GM11168 (cell line): ENCODE data around the gene DUSP3.

Source experiments
- in situ Hi-C: fragments of 300-500 bp; cut with MboI; formaldehyde crosslinking; loops from one replicate; pipeline ENCODE4 v1.12.0; 2022; ENCODE audit warnings: low sequenced_read_pairs; ENCODE audit not compliant: unreplicated experiment

DUSP3 gene

DNA sequence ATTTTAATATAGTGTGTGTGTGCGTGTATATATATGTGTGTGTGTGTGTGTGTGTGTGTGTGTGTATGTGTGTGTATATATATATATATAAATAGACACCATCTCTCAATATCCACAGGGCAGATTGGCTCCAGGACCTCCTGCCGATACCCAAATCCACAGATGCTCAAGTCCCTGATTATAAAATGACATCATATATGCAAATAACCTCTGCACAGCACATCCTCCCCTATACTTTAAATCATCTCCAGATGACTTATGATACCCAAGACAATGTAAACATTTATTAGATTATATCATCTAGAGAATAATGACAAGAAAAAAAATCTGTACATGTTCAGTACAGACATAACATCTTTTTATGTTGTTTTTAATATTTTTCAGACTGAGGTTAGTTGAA lies 7.8 kb downstream of the DUSP3 start:
- in situ Hi-C loops, result no loop called here

DNA sequence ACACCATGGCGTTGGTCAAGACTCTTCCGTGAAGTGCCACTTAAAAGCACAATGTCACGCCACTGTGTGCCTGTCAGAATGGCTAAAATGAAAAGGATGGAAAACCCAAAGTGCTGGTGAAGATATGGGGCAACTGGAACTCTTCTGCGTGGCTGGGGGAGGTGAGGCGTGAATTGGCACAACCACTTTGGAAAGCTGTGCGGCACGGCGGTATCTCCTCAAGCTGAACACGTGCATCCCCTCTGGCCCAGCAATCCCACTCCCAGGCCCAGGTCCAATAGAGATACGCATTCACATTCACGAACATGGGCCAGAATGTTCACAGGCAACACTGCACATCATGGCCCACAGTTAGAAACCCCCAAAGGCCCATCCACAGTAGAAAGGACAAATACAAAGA lies 8.9 kb downstream of the DUSP3 start:
- in situ Hi-C loops, result no loop called here

DNA sequence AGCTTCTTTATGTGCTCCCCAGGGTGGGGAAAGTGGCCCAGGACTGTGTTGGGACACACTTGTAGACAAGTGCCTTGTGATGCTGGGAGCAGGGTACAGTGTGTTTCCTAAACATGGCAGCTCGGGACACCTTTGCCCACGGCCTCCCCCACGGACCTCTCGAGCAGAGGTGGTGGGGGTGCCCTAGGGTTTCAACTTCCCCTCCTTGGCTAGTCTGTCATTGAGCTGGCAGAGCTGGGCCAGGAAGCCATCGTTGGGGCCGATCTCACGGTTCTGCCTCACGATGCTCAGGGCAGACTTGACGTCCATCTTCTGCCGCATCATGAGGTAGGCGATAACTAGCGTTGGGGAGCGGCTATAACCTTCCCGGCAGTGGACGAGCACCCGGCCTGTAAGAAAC lies 9.4 kb downstream of the DUSP3 start:
- in situ Hi-C loops, result no loop called here

DNA sequence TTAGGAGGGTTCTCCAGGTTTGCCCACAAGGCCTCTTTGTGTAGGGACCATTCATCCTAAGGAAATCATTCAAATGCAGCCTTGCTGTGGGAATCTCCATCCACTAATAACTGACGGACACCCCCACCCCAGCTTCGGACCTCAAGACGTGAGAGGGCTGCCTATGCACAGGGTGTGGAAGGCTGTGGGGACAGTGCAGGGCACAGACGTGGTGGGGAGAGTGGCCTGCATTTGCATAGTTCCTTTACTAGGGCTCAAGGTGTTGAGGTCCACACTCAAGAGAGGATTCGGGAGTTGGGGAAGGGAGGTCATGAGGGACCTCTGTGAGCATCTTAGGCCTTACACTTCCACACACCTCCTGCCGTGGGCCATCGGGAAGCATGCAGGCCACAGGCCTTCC lies 9.8 kb downstream of the DUSP3 start:
- in situ Hi-C loops, result no loop called here

DNA sequence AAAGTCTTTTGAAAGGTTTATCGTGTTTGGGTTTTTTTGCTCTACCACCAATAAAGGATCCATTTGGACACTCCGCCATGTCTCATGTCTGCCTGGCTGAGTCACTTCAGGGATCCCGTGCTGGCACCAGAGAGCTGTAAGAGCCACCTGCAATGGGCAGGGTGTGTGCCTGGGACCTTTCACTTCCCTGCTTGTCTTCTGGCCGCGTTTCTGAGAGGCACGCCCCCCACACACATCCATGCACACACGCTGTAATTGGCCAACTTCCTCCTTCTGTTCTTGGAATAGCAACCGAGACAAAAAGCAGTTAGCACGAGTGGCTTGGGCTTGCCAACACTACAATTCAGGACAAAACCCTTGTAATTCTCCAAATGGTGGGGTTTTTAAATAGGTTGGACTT lies 10.4 kb downstream of the DUSP3 start:
- in situ Hi-C loops, result no loop called here

DNA sequence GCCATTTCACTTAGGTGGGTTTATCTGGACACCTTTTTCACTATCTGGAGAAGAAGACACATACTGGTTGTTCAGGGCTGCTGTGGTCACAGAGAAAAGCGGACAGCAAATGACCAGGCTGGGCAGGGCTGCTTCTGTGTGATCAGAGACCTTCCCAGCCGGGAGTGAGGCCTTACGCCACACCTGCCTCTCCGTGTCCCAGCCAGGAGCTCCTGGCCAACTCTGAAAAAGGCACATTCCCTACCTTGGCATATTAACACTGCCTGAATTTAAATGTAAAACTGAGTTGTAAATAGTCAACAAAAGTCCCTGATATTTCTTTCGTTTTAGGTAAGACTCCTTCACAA lies 11.1 kb downstream of the DUSP3 start:
- in situ Hi-C loops, result no loop called here

DNA sequence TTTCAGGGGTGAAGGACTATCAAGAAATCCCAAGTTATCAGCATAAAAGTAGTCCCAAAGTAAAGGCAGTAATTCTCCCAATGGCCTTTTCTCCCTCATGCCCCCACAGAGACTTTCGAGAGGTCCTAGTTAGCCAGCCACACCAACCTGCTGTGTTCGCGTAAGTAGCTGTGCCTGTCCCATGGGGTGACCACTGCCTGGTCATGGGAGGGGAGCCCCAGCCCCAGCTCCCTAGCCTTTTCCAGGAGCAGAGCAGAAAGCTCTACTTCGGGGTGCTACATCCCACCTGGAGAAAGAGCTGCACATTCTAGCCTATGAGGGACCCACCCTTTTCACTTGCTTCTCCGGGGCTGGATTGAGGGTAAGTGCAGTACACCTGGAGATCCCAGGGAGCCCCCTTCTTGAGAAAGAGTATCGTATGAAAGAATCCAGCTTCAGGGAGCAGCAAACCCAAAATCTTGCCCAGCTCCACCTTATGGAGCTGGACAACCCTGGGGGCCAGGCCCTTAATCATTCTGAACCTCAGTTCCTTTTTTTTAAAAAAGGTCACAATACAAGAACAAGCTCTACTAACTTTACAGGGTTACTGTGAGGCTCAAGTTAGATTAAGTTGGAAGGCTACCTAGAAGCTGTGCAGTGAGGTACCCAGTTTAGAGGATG lies 11.6 kb downstream of the DUSP3 start:
- in situ Hi-C loops, result no loop called here

DNA sequence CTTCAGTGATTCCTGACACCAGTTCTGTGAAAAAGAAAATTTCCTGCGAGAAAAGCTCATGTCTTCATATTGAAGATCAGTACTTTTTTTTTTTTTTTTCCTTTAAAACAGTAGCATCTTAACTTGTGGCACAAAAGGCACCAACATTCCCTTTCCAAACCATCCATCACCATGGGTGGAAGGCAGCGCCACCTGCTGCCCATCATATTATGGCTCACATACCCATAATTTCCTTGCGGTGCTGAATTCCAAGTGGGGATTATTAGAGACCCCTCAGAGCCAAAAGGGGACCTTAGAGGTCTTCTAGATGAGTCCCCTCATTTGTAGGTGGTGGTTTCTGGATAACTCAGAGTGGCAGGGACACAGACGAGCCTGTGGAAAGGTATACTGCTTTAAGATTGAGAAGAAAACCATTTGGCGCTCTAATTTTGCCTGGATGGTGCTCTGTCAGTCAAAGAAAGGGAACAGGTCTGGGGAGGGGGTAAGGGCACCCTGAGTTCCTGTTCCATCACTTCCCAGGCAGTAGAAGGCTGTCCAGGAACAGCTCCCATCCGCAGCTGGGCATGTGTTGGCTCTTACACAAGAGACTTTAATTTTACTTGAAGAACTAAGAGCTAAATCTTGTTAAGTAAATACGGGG lies 12.2 kb downstream of the DUSP3 start:
- in situ Hi-C loops, result no loop called here

DNA sequence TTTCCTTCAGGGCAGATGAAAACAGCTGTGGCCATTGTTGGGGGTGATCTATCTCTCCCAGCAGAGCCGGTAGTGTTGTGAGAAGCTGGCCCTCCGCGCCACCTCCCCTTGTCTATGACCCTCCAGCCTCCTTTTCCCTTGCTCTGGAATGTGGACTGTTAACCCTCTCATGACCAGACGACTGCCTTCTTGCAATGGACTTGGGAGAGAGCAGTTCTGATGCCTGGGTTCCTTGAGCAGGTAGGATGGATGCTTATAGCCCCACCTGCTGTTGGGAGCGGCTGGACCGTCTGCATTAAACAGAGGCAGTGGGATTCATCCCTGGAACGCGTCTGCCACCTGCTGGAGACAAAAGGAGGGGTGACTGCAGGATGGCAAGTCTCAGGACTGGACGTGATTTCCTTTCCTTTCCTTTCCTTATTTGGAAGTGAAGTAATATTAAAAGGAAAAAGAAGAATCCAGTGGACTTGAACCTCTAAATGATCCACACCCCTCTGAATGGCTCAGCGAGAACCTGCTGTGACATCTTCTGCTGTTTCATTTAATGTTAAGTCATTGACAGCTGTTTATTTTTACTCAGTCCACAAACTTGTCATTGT lies 18.4 kb downstream of the DUSP3 start:
- in situ Hi-C loops, result loop anchor here (5.0 kb wide), 1 partner anchor 183 kb away; no protein-coding TSS in a partner anchor

DNA sequence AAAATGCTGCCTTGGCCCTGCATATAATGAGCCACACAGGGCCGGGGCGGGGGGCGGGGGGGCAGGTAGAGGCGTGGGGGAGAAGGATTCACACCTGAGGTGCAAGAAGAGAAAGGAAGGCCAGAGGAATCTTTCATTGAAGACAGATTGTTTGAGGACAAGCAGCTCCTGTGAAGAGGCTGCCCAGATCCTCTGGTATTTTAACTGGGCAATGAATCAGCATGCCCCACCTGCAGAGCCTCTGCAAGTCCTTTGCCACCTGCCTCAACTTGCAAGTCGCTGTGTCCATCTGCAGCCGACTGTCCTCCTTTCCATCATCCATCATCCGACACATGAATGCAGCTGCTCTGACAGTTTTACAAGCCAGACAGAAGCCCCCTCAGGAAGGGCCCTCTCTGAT lies 18.9 kb downstream of the DUSP3 start:
- in situ Hi-C loops, result loop anchor here (5.0 kb wide), 1 partner anchor 183 kb away; no protein-coding TSS in a partner anchor

DNA sequence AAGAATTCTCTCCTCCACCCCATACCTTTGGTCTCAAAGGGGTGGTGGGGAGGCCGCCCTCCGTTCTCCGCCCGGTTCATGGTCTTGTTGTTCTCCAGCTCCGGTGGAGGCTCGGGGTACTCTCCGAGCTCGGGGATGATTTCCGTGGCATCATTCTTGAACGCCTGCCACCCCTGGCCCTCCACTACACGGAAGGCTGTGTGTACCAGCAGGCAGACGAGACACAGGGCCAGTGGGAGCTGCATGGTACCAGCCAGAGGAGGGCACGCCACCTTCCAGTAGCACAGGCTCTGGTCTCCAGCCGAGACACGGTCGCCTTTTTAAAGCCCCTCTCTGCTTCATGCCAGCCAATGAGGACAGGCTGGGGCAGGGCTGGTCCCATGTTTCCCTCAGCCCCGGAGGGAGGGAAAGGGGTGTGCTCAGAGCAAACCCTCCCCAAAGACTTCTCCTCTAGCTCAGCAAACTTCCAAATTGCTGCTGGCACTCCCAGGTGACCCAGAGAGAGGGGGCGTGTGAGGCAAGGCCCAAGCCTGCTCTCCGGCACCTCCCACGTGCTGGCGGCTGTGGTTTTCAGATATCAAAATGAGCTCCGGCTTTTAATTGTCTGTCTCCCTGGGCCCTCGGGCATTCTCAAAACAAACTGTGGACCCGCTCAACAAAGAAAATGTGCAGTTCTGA lies 20.1 kb downstream of the DUSP3 start, which contains the start of gene SOST:
Gene SOST (minus strand): TSS at position 295 of the 678 bp plus-strand sequence. CDS start 50 bp downstream, at position 245.
- in situ Hi-C loops, result no loop called here

DNA sequence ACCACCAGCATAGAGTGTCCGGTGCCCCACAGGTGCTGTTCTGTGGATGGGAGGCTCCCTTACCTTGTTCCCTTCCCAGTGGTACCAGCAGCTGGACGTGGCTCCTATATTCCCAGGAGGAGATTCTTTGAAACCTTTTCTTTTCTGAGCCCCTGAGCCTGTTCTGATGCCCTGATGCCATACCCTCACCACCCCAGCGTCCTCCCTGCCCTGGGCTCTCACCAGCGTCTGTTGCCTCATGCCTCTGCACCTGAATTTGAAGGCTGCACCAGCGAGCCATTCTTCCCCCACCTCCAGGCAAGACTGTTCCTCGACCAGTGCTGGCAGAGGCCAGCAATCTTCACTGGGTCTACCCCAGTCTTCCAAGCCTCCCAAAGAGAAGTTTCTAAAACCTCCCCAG lies 20.7 kb downstream of the DUSP3 start:
- in situ Hi-C loops, result no loop called here

DNA sequence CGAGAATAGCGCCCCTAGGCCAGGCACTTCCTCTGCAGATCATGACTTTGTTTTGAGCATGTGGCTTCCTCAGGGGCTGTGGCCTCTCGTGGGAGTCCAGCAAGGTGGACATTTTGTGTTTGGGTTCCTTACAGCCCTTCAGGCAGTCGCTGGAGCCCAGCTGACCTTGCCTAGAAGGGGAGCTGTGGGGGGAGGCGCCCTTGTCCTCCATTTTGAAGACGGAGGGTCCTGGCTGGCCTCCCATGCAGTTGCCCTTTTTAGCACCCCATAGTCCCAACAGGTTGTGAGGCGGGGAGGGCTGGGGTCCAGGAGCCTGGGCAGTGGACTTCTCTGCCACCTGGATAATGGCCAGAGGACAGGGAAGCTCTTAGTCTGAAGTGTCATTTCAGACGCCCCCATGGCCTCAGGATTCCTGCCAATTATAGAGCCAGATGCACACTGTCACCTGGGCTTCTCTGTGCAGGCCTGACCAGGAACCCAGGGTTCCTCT lies 21.6 kb downstream of the DUSP3 start:
- in situ Hi-C loops, result no loop called here

DNA sequence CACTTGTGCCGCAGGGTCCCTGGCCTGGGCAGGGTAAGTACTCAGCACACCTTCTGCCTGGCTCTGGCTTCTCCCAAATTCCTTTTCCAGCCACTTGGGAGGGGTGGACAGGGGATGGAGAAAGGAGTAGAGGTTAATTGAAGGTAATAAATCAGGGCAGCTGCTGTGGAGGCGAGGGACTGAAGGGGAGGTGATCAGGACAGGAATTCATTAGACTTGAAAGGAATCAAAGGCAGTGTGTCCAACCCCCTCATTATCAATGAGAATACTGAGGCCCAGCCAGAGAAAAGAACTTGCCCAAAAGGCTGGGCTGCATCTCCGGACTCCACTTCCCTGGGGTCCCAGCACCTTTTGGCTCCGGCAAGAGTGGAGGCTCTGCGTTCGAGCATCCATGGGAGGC lies 22.6 kb downstream of the DUSP3 start:
- in situ Hi-C loops, result no loop called here

DNA sequence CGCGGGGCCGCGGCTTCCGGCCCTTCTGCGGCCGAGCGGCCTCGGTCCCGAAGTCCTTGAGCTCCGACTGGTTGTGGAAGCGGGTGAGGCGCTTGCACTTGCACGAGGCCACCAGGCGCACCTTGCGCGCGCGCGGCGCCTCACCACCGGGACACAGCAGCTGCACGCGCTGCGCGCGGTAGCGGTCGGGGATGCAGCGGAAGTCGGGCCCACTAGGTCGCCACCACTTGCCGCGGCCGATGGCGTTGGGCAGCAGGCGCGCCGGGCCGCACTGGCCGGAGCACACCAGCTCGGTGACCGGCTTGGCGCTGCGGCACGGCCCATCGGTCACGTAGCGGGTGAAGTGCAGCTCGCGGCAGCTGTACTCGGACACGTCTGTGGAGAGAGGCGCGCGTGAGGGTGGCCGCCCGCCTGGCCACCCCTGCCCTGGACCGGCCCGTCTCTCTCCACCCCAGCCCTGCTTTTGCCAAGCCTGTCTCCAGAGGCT lies 23.3 kb downstream of the DUSP3 start:
- in situ Hi-C loops, result no loop called here

DNA sequence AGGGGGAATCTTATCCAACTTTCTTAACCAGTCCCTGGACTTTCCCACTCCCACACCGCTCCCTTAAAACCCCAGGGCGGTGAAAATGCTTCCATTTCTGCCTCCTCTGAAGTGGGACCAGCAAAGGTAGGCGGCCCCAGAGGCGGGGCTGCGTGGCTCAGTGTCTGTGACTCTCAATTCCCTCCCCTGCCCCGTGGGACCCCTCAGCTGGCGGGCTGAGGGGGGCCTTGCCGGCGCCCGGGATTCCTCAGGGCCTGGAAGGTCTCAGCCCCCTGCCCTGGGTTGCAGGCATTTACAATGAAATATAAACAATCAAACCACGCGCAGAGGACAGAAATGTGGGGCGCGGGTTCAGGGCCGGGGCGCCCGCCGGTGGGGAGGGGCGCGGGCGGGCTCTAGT lies 23.8 kb downstream of the DUSP3 start:
- in situ Hi-C loops, result no loop called here

DNA sequence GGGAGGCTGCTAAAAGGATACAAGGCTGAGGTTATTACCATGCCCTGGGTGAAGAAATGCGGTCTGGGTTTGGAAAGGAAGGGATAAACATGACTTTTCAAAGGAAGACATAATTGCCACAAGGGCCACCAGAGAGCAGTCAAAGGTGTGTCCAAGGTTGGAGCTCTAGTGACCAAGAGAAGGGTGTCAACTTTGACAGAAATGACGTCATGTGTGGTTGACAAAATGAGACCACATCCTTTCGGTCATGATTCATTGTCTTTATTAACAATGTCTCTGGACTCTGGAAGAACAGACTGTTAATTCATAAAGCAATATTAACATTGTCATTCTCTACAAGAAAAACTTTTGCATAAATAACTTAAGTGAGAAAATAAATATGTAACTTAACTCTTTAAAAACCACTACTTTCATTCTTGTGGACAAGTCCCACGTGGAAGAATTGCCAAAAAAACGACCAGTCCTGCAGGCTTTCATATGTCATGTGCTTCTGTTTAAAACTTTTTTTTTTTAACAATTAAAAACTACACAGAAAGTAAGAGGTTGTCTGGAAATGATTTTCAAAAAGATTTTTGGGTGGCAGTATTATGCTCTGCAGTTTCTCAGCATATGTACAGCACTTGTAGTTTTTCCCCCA lies 25.2 kb downstream of the DUSP3 start:
- in situ Hi-C loops, result no loop called here

DNA sequence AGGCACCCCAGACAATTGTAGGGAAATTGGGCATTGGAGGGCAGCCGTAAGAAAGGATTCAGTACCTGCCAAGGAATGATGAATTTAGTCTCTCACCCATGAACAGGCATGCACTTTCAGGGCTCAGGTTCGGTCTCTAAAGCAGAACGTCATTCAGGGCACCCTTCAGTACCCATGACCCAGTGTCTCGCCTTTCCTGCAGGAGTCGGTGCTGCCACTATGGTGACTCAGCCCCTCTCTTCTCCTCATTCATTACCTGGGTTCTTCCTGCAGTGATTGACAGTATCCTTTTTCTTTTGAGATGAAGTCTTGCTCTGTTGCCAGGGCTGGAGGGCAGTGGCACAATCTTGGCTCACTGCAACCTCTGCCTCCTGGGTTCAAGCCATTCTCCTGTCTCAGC lies 28.6 kb downstream of the DUSP3 start:
- in situ Hi-C loops, result no loop called here

DNA sequence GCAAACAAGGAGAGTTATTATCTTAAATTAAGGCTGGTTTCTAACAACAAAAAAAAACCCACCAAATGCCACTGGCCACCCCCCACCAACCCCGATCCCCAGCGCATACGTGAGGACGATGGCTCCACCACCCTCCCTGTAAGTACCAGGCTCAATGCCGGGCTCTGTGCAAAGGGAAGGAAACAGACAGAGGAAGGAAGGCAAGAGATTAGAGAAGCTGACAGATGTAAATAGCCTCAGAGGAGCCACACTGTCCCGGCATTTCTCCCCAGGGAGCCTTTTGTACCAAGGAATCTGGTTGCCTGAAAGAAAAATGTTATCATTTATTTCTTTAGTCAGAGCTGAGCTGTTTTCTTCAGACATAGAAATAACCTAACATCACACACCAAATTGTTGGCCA lies 33.2 kb downstream of the DUSP3 start:
- in situ Hi-C loops, result no loop called here

DNA sequence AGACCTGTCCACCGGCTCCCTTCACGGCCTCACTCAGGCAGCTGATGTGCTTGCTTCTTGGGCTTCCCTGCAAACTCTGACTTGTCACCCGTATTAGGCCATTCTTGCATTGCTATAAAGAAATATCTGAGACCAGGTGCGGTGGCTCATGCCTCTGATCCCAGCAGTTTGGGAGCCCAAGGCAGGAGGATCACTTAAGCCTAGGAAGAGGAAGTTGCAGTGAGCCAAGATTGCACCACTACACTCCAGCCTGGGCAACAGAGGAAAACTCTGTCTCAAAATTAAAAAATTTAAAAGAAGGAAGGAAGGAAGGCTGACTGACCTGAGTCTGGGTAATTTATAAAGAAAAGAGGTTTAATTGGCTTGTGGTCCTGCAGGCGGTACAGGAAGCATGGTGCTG lies 37.1 kb downstream of the DUSP3 start:
- in situ Hi-C loops, result loop anchor here (5.0 kb wide), 1 partner anchor 34 kb away; no protein-coding TSS in a partner anchor
